Kidney (tissue), 11 donors: ENCODE data around the gene HSF2BP. TPM values are rescaled to one million over a fixed set of nuclear protein-coding genes. Genes with fewer than 3 reads are reported as not detected.
"Not testable (repeated sequence)": the region's sequence is repeated elsewhere in the genome, so short reads cannot be mapped to it uniquely, and the experiment has no call there.

Experiments
- DNase-seq, 5 donors: peaks; one replicate each; pipeline ENCODE4 v3.0.0-alpha.2; 2013 to 2020
- FAIRE-seq: peaks from 2 replicates; lab custom pipeline; 2012; peaks lifted over from hg19 to GRCh38; lab: Jason Lieb, UNC
- H3K27ac ChIP-seq, 2 donors: one replicate each; pipeline ENCODE4 v1.7.0; 2013; ENCODE audit warnings: low read depth in 2 of 2, low read length in 2 of 2, inconsistent platforms in 1 of 2
- H3K27me3 ChIP-seq: one replicate; pipeline ENCODE4 v1.7.1; 2013; ENCODE audit warnings: low read length, inconsistent platforms; ENCODE audit not compliant: control insufficient read depth, insufficient read depth
- H3K36me3 ChIP-seq, 3 donors: one replicate each; pipeline versions ENCODE4 v1.7.0 to v1.7.1; 2013; ENCODE audit warnings: low read length in 3 of 3, control low read depth in 1 of 3, inconsistent platforms in 1 of 3; ENCODE audit not compliant: insufficient read depth in 3 of 3, control insufficient read depth in 2 of 3
- H3K4me1 ChIP-seq, 3 donors: one replicate each; pipeline versions ENCODE4 v1.7.0 to v1.7.1; 2013; ENCODE audit warnings: low read length in 3 of 3, inconsistent platforms in 1 of 3, low read depth in 1 of 3; ENCODE audit not compliant: control insufficient read depth in 2 of 3, insufficient read depth in 2 of 3
- H3K4me3 ChIP-seq, 3 donors: one replicate each; pipeline versions ENCODE4 v1.7.0 to v1.8.1; 2013; ENCODE audit warnings: low read length in 3 of 3, control low read depth in 1 of 3, inconsistent platforms in 1 of 3
- H3K9ac ChIP-seq, 3 donors: one replicate each; pipeline versions ENCODE4 v1.7.0 to v1.7.1; 2013; ENCODE audit warnings: low read length in 3 of 3, control low read depth in 1 of 3, inconsistent platforms in 1 of 3
- H3K9me3 ChIP-seq, 3 donors: one replicate each; pipeline versions ENCODE4 v1.7.0 to v1.7.1; 2013; ENCODE audit warnings: low read length in 3 of 3, control low read depth in 1 of 3, inconsistent platforms in 1 of 3; ENCODE audit not compliant: control insufficient read depth in 2 of 3, insufficient read depth in 1 of 3
- intact Hi-C: fragments of 100-400 bp; cut with DNase I; formaldehyde crosslinking; loops from one replicate; pipeline ENCODE4 v1.11.1; 2022
- polyA plus RNA-seq: library from polyadenylated mRNA; stranded (reverse); fragments of 350-450 nt; fragmentation: Illumina TruSeq; extraction: RNeasy Lipid Tissue Mini Kit (QIAGEN cat#74804); gene quantifications from one replicate; pipeline ENCODE4 v1.2.3, GENCODE V29; 2014; ENCODE audit warnings: low read depth, low replicate concordance; ENCODE audit not compliant: insufficient read depth
- total RNA-seq: library from RNA; stranded (reverse); fragmentation: NEBNext Ultra II Directional; extraction: Animal tissue kit (Norgen Biotek cat#: 25700); gene quantifications from one replicate; pipeline ENCODE4 v1.2.1, GENCODE V29; 2021
- donor health status: control.
- donor health status: control.
- donor health status: DM: yes; HTN: yes; CAD: no.
- donor health status: Normal renal cell carcinoma (clear cell type).

The HSF2BP gene
- total and polyA plus RNA-seq, 2 donors from 2014 or later, result 0.19 to 0.60 TPM

DNA sequence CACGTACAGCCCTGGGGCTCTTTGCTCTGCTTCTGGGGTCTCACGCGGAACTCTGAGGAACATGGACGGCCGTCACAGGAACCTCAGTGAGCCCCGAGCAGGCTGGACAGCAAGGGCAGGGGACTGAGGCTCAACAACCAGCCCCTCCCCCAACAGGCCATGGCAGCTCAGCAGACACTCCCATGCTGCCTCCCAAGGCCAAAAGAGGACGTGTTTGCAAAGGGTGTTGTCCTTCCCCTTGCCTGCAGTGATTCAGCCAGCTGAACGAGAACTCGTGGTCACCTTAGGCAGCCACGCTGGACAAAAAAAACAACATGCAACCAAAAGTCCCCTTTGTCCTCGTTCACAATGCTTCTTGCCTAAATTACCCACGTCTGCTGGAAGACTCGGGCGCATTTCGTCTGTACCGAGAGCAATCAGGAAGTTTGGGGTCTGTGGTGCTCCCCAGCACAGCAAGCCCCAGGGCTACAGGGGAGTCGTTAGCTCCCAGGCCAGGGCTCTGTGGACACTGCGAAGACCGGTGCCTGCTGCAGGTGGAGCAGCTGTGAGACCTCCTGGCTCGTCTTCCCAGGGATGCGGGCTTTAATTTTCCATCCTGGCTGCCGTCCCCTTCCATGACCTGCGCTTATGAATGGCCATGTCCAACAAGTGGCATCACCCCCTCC lies 156.7 kb downstream of the HSF2BP start:
- intact Hi-C loops, H3K9ac ChIP-seq, H3K9me3 ChIP-seq, H3K4me1 ChIP-seq, DNase-seq, FAIRE-seq, H3K4me3 ChIP-seq, H3K27me3 ChIP-seq, H3K36me3 ChIP-seq, H3K27ac ChIP-seq: not testable (repeated sequence)

GRCh38 chr21:43498924-43499323 lies 160.4 kb downstream of the HSF2BP start:
- intact Hi-C loops, H3K9me3 ChIP-seq, DNase-seq, H3K27me3 ChIP-seq, H3K4me3 ChIP-seq, FAIRE-seq, H3K9ac ChIP-seq, H3K27ac ChIP-seq, H3K36me3 ChIP-seq, H3K4me1 ChIP-seq: not testable (repeated sequence)

- H3K36me3 ChIP-seq, H3K9me3 ChIP-seq, H3K4me1 ChIP-seq, H3K4me3 ChIP-seq, H3K27me3 ChIP-seq, H3K9ac ChIP-seq, intact Hi-C loops, DNase-seq, H3K27ac ChIP-seq, FAIRE-seq: not testable (repeated sequence)
Observed at GRCh38 chr21:43498065-43498464, 161.2 kb downstream of the HSF2BP start.

- H3K4me3 ChIP-seq, FAIRE-seq, intact Hi-C loops, H3K36me3 ChIP-seq, H3K4me1 ChIP-seq, H3K9me3 ChIP-seq, H3K27me3 ChIP-seq, H3K9ac ChIP-seq, H3K27ac ChIP-seq: not testable (repeated sequence)
- DNase-seq, result peak in 1 of 5 donors; percentile 6
Observed at GRCh38 chr21:43494279-43495012, 164.8 kb downstream of the HSF2BP start.

GRCh38 chr21:43493471-43493870 lies 165.8 kb downstream of the HSF2BP start:
- intact Hi-C loops, DNase-seq, H3K36me3 ChIP-seq, H3K4me3 ChIP-seq, FAIRE-seq, H3K4me1 ChIP-seq, H3K27ac ChIP-seq, H3K9me3 ChIP-seq, H3K27me3 ChIP-seq, H3K9ac ChIP-seq: not testable (repeated sequence)

DNA sequence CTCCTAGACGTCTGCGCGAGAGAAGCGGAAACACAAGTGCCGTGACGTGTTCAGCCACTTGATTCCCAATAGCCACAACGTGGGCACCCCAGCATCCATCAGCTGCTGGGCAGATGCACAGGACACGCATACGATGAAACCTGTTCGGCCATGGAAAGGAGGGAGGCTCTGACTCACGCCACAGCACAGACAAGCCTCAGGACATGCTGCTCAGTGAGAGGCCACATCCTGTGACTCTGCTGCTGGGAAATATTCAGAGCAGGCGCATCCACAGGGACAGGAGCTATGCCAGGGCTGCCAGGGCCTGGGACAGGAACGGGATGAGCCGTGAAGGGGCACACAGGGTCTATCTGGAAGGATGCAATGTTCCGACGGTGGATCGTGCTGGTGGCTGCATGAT lies 171.1 kb downstream of the HSF2BP start:
- H3K4me1 ChIP-seq, H3K27me3 ChIP-seq, H3K9me3 ChIP-seq, DNase-seq, H3K9ac ChIP-seq, H3K4me3 ChIP-seq, FAIRE-seq, H3K27ac ChIP-seq, intact Hi-C loops, H3K36me3 ChIP-seq: not testable (repeated sequence)

DNA sequence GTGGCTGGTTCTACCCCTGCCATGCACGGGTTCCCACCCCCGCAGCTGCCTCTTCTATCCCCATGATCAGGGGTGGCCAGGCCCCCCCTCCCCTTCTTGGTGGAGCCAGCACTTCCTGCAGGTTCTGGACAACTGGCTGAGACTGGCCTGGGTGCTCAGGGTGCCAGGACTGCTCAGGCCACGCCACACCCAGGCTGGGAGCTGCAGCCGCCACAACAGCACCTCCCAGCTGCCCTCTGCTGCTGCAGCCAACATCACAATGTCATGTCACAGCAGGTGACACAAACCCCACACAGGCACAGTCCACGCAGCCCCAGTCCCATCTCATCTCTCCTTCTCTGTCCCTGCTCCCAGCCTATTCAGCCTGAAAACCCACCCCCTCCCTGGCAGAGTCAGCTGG lies 173.2 kb downstream of the HSF2BP start:
- H3K36me3 ChIP-seq, H3K9ac ChIP-seq, DNase-seq, H3K27ac ChIP-seq, H3K9me3 ChIP-seq, H3K27me3 ChIP-seq, H3K4me3 ChIP-seq, intact Hi-C loops, H3K4me1 ChIP-seq, FAIRE-seq: not testable (repeated sequence)

DNA sequence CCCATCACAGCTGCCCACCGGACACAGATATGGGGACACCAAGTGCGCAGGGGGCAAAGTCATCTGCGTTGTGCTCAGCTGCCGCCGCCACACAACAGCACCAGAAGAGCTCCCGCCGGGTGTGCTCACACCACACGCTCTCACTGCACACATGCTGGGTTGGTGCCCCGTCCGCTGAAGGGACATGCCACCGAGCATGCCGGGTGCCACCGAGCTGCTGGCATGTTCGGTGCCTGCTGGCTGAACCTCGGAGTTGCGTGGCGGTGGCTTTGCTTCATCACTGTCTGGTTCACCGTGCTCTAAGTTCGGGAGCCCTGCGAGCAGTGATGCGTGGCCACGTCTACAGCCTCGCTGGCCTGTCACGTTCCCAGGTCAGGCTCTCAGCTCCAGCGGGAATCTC lies 174.3 kb downstream of the HSF2BP start:
- DNase-seq, H3K9me3 ChIP-seq, H3K9ac ChIP-seq, H3K27me3 ChIP-seq, H3K4me1 ChIP-seq, FAIRE-seq, H3K36me3 ChIP-seq, intact Hi-C loops, H3K27ac ChIP-seq, H3K4me3 ChIP-seq: not testable (repeated sequence)
